Mucosa of rectum (tissue), 2 donors: ENCODE measurements around the gene HDGF.

Experiments
- H3K27ac ChIP-seq, 2 donors: one replicate each; pipeline ENCODE4 v1.7.0; 2013; ENCODE audit warnings: inconsistent platforms in 2 of 2, low read depth in 2 of 2, low read length in 2 of 2
- H3K27me3 ChIP-seq, 2 donors: one replicate each; pipeline ENCODE4 v1.7.0; 2013; ENCODE audit warnings: low read length in 2 of 2; ENCODE audit not compliant: control insufficient read depth in 2 of 2, insufficient read depth in 2 of 2
- H3K36me3 ChIP-seq, 2 donors: one replicate each; pipeline ENCODE4 v1.7.0; 2013; ENCODE audit warnings: low read length in 2 of 2; ENCODE audit not compliant: control insufficient read depth in 2 of 2, insufficient read depth in 2 of 2
- H3K4me1 ChIP-seq, 2 donors: one replicate each; pipeline ENCODE4 v1.7.0; 2013; ENCODE audit warnings: low read length in 2 of 2, mild to moderate bottlenecking in 1 of 2; ENCODE audit not compliant: control insufficient read depth in 2 of 2, insufficient read depth in 2 of 2
- H3K4me3 ChIP-seq, 2 donors: one replicate each; pipeline ENCODE4 v1.7.0; 2013; ENCODE audit warnings: low read length in 2 of 2
- H3K9ac ChIP-seq, 2 donors: one replicate each; pipeline ENCODE4 v1.7.0; 2013; ENCODE audit warnings: low read length in 2 of 2, low read depth in 1 of 2, mild to moderate bottlenecking in 1 of 2
- H3K9me3 ChIP-seq, 2 donors: one replicate each; pipeline ENCODE4 v1.7.0; 2013; ENCODE audit warnings: low read length in 2 of 2; ENCODE audit not compliant: control insufficient read depth in 2 of 2
- donor health status: healthy.
- donor health status: Normal muscosa, but diverticular disease.

Gene HDGF

DNA sequence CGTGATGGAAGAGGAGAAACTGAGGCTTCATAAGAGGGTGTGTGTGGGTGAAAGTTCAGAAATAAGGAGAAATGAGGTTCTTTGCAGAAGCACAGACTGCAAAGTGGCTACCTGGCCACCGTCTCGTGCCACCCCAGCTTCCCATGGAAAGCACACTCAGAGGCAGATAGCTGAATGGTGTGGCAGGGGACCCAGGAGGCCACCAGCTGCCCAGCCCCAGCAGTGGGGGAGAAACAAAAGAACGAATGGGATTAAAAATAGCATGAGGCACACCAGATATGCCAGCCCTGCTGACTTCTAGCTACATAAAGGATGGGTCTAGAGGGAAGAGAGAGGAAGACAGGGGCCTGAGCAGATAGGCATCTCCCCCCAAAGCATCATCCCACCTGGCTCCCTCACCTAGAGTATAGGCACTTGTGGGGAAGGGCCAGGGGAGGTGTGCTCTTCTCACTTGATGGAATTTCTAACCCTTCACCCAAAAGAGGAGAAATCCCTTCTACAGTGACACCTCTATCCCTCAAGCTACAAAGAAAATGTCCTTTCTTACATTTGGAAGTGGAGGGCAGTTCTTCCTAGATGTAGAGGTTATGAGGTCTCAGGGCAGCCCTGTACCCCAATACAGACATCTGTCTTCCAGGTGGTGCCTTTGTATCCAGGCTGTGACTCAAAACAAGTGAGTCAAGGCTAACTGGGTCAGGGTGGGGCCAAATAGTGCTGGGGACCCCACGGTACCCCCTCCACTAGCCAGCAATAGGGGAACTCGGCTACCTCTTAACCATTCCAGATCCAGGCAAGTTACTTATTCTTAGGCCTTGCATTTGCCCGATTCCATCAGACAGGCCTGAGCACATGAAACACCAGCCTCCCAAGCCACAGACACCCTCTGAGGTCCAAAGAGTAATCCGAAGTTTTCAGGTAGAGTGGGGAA is 3.5 kb downstream of the HDGF start:
- Histone ChIP-seq H3K4me1 (peaks cover 53% of the 10 kb centered on the region in 2 donors), H3K36me3 (peaks cover 10 to 26% of the 10 kb centered on the region in 2 donors), H3K27ac (peak overlapping the region; percentile 84 to 96), H3K27me3 (no peaks in the 10 kb centered on the region), H3K9me3 (no peaks in the 10 kb centered on the region), H3K4me3 (peak overlapping the region; percentile 79 to 95), H3K9ac (peak overlapping the region; percentile 90 to 97)

- Histone ChIP-seq H3K36me3 (peaks cover 14 to 32% of the 10 kb centered on the region in 2 donors), H3K27me3 (no peaks in the 10 kb centered on the region), H3K9me3 (no peaks in the 10 kb centered on the region), H3K4me1 (peaks cover 45 to 50% of the 10 kb centered on the region in 2 donors), H3K27ac (peak overlapping the region; percentile 84 to 96), H3K4me3 (peak overlapping the region; percentile 79 to 95), H3K9ac (peak overlapping the region; percentile 90 to 97)
These were observed 4.5 kb downstream of the HDGF start for GRCh38 chr1:156746728-156747631.

- H3K27ac ChIP-seq = peak overlapping the region; percentile 84 to 96
- H3K36me3 ChIP-seq = peaks cover 14 to 32% of the 10 kb centered on the region in 2 donors
- H3K9me3 ChIP-seq = no peaks in the 10 kb centered on the region
- H3K4me1 ChIP-seq = peaks cover 49 to 52% of the 10 kb centered on the region in 2 donors
- no peak overlapping the region for H3K9ac ChIP-seq
- peak overlapping the region in 1 of 2 donors; percentile 35 for H3K4me3 ChIP-seq
- no peaks in the 10 kb centered on the region for H3K27me3 ChIP-seq
These were observed 5.1 kb downstream of the HDGF start for GRCh38 chr1:156746406-156746727.

DNA sequence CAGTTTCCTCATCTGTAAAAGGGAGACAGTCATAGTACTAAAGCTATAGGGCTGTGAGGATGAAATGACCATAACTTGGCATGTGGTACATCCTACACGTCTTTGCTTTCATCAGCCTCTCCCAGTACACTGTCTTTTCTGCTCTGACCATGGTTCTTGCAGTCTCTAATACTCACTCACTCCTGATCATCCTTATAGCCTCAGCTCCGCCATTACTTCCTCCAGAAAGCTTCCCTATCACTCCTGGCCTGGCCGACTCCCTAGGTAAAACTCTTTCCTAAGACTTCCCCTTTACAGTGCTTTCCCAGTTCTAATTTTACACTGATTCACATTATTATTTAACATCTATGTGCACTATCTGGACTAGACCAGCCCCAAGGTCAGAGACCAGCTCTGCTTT is 5.6 kb downstream of the HDGF start:
- no peak overlapping the region for H3K9ac ChIP-seq
- H3K27me3 ChIP-seq = no peaks in the 10 kb centered on the region
- H3K4me3 ChIP-seq = peak overlapping the region; percentile 6 to 35
- H3K27ac ChIP-seq = peak overlapping the region; percentile 84 to 96
- peaks cover 51 to 54% of the 10 kb centered on the region in 2 donors for H3K4me1 ChIP-seq
- H3K36me3 ChIP-seq = peaks cover 14 to 32% of the 10 kb centered on the region in 2 donors
- H3K9me3 ChIP-seq = no peaks in the 10 kb centered on the region

DNA sequence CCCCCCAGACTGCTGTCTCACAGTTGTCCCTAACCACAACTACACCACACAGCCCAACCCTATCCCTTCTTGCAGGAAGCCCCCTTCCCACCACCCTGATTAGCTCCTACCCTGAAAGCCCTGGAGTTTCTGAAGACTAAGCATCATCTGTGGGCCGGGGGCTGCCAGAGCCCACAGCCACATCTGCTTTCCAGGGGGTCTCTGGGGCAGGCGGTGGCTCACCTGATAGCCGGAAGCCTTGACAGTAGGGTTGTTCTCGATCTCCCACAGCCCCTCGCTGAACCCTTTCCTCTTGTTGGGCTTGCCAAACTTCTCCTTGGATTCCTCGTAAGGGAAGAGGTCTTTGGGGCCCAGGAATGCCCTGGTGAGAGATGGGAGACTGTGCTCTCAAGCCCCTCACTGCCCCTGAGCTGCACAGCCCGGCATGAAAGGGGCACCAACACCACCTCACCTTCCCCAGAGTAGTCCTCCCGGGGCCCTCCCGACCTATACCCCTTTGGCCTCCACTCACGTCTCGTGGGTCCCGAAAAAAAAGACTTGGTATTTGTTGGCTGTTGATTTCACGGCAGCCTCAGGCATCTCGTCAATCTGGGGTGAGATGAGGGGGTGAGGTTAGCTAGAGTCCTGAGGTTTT is 6.6 kb downstream of the HDGF start:
- no peak overlapping the region for H3K4me3 ChIP-seq
- peaks cover 14 to 32% of the 10 kb centered on the region in 2 donors for H3K36me3 ChIP-seq
- H3K27ac ChIP-seq = peak overlapping the region in 1 of 2 donors; percentile 96
- H3K27me3 ChIP-seq = no peaks in the 10 kb centered on the region
- H3K9me3 ChIP-seq = no peaks in the 10 kb centered on the region
- H3K4me1 ChIP-seq = peaks cover 50 to 55% of the 10 kb centered on the region in 2 donors
- H3K9ac ChIP-seq = no peak overlapping the region

GRCh38 chr1:156744344-156744743 is 7.1 kb downstream of the HDGF start:
- no peak overlapping the region for H3K4me3 ChIP-seq
- H3K36me3 ChIP-seq = peaks cover 14 to 28% of the 10 kb centered on the region in 2 donors
- H3K9me3 ChIP-seq = no peaks in the 10 kb centered on the region
- H3K9ac ChIP-seq = no peak overlapping the region
- H3K27me3 ChIP-seq = no peaks in the 10 kb centered on the region
- peaks cover 45 to 49% of the 10 kb centered on the region in 2 donors for H3K4me1 ChIP-seq
- H3K27ac ChIP-seq = no peak overlapping the region

DNA sequence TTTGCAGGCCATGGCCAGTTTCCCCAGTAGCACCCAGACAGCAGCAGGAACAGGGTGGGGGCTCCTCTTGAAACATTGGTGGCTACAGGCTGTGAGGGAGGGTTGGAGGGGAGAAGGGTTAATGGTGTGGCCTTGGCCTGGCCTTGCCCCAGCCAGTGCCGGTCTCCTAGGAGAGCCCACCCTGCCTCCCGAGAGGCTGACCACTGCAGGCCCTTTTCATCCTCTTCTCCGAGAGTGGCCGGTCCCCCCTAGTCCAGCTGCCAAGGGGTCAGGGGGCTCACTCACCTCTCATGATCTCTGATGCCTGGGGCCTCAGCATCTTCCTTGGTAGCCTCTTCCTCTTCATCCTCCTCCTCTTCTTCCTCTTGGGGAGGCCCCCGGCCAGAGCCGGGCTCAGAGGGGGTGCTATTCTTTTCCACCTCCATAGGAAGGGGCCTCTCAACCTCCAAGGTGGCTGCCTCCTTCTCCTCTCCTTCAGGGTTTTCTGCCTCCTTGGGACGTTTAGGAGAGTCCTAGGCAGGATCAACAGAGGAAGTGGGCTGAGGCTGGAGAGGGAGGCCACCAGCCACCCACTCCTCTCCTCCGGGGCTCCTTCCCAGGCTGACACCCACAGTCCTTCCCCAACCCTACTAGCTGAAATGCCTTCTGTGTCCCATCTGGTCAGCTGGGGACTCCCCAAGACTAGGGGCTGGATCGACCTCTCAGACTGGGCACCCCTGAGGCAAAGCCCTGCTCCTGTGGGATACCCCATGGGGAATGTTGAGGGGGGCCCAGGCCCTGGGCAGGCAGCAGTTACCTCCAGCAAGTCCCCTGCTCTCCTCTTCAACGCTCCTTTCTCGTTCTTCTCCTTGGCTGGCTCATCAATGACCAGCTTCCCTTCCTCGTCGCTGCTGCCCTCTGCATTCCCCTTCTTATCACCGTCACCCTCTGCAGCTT is 7.8 kb downstream of the HDGF start:
- no peaks in the 10 kb centered on the region for H3K9me3 ChIP-seq
- H3K4me1 ChIP-seq = peaks cover 38 to 42% of the 10 kb centered on the region in 2 donors
- H3K36me3 ChIP-seq = peaks cover 14 to 28% of the 10 kb centered on the region in 2 donors
- no peaks in the 10 kb centered on the region for H3K27me3 ChIP-seq
- no peak overlapping the region for H3K4me3 ChIP-seq
- H3K27ac ChIP-seq = no peak overlapping the region
- no peak overlapping the region for H3K9ac ChIP-seq

- Histone ChIP-seq H3K9ac (no peak overlapping the region), H3K36me3 (peaks cover 14 to 30% of the 10 kb centered on the region in 2 donors), H3K27me3 (no peaks in the 10 kb centered on the region), H3K27ac (no peak overlapping the region), H3K9me3 (no peaks in the 10 kb centered on the region), H3K4me1 (peaks cover 29 to 34% of the 10 kb centered on the region in 2 donors), H3K4me3 (no peak overlapping the region)
These were observed 8.7 kb downstream of the HDGF start for GRCh38 chr1:156742801-156743200.

- Histone ChIP-seq H3K27ac (peak overlapping the region in 1 of 2 donors; percentile 92), H3K4me1 (peaks cover 23 to 27% of the 10 kb centered on the region in 2 donors), H3K27me3 (no peaks in the 10 kb centered on the region), H3K36me3 (peaks cover 16 to 36% of the 10 kb centered on the region in 2 donors), H3K9me3 (no peaks in the 10 kb centered on the region), H3K4me3 (no peak overlapping the region), H3K9ac (no peak overlapping the region)
These were observed 9.5 kb downstream of the HDGF start for GRCh38 chr1:156742017-156742416.
